KMS-11 (cell line): ENCODE data around the gene IGFLR1.
A peak's percentile ranks its signal among the peaks of the same experiment; 100 is the strongest.
"Not testable (repeated sequence)": the region's sequence is repeated elsewhere in the genome, so short reads cannot be mapped to it uniquely, and the experiment has no call there.

ENCODE experiments used
- H2AFZ ChIP-seq: fragments of 200-600 bp; sonication (generic); 2 replicates; pipeline ENCODE4 v1.6.1; 2016; ENCODE audit warnings: antibody characterized with exemption, mixed run types, low read depth
- H3K27ac ChIP-seq: fragments of 200-600 bp; sonication (generic); 2 replicates; pipeline ENCODE4 v1.6.1; 2016; ENCODE audit warnings: mild to moderate bottlenecking, mixed run types
- H3K27me3 ChIP-seq: fragments of 200-600 bp; sonication (generic); 2 replicates; pipeline ENCODE4 v1.6.1; 2017; ENCODE audit warnings: mild to moderate bottlenecking, low read depth, mixed run types, moderate library complexity; ENCODE audit not compliant: insufficient read depth
- H3K36me3 ChIP-seq: fragments of 200-600 bp; sonication (generic); 2 replicates; pipeline ENCODE4 v1.6.1; 2017; ENCODE audit warnings: mild to moderate bottlenecking, mixed run types; ENCODE audit not compliant: insufficient read depth
- H3K4me1 ChIP-seq: fragments of 200-600 bp; sonication (generic); 2 replicates; pipeline ENCODE4 v1.6.1; 2016; ENCODE audit warnings: mild to moderate bottlenecking, low read depth, mixed run types; ENCODE audit not compliant: poor library complexity, severe bottlenecking
- H3K4me2 ChIP-seq: fragments of 200-600 bp; sonication (generic); 2 replicates; pipeline ENCODE4 v1.7.0; 2016; ENCODE audit warnings: mild to moderate bottlenecking, mixed run types
- H3K4me3 ChIP-seq: fragments of 200-600 bp; sonication (generic); IDR thresholded peaks from 2 replicates; pipeline ENCODE4 v1.6.1; 2017; ENCODE audit warnings: low read depth, low read length, mixed read lengths; ENCODE audit not compliant: insufficient read depth
- H3K79me2 ChIP-seq: fragments of 200-600 bp; sonication (generic); 2 replicates; pipeline ENCODE4 v1.6.1; 2016; ENCODE audit warnings: low read depth, mixed run types; ENCODE audit not compliant: insufficient read depth
- H3K9ac ChIP-seq: fragments of 200-600 bp; sonication (generic); 2 replicates; pipeline ENCODE4 v1.6.1; 2016; ENCODE audit warnings: mild to moderate bottlenecking, mixed run types
- H4K20me1 ChIP-seq: fragments of 200-600 bp; sonication (generic); 2 replicates; pipeline ENCODE4 v1.6.1; 2016; ENCODE audit warnings: mild to moderate bottlenecking, mixed run types; ENCODE audit not compliant: insufficient read depth
- TF ChIP-seq, protein P1 (sequence below): fragments of 200-600 bp; sonication (generic); conservative IDR thresholded peaks from 2 replicates; pipeline ENCODE4 v1.6.1; 2017; ENCODE audit warnings: low read depth, mild to moderate bottlenecking, antibody characterized with exemption, low read length, moderate library complexity, mixed read lengths

The IGFLR1 gene

GRCh38 chr19:35775046-35775297 lies 32.7 kb upstream of the IGFLR1 start:
- H3K79me2 ChIP-seq = 0 out of 2 replicates have a peak, but pooled peaks cover 8% of the 10 kb centered on the region
- H3K9ac ChIP-seq = no peak overlapping the region
- no peaks in the 10 kb centered on the region for H3K36me3 ChIP-seq
- no peak overlapping the region for H3K27ac ChIP-seq
- H3K4me1 ChIP-seq = peaks cover 10% of the 10 kb centered on the region
- H3K27me3 ChIP-seq = no peaks in the 10 kb centered on the region
- H2AFZ ChIP-seq = peak overlapping the region; percentile 28; the same call in 1 of the 2 replicates
- H4K20me1 ChIP-seq = no peaks in the 10 kb centered on the region
- TF ChIP-seq, protein P1, sequence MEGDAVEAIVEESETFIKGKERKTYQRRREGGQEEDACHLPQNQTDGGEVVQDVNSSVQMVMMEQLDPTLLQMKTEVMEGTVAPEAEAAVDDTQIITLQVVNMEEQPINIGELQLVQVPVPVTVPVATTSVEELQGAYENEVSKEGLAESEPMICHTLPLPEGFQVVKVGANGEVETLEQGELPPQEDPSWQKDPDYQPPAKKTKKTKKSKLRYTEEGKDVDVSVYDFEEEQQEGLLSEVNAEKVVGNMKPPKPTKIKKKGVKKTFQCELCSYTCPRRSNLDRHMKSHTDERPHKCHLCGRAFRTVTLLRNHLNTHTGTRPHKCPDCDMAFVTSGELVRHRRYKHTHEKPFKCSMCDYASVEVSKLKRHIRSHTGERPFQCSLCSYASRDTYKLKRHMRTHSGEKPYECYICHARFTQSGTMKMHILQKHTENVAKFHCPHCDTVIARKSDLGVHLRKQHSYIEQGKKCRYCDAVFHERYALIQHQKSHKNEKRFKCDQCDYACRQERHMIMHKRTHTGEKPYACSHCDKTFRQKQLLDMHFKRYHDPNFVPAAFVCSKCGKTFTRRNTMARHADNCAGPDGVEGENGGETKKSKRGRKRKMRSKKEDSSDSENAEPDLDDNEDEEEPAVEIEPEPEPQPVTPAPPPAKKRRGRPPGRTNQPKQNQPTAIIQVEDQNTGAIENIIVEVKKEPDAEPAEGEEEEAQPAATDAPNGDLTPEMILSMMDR = no peak
- H3K4me3 ChIP-seq = no peak overlapping the region
- peak overlapping the region; percentile 56; the same call in 1 of the 2 replicates for H3K4me2 ChIP-seq

DNA sequence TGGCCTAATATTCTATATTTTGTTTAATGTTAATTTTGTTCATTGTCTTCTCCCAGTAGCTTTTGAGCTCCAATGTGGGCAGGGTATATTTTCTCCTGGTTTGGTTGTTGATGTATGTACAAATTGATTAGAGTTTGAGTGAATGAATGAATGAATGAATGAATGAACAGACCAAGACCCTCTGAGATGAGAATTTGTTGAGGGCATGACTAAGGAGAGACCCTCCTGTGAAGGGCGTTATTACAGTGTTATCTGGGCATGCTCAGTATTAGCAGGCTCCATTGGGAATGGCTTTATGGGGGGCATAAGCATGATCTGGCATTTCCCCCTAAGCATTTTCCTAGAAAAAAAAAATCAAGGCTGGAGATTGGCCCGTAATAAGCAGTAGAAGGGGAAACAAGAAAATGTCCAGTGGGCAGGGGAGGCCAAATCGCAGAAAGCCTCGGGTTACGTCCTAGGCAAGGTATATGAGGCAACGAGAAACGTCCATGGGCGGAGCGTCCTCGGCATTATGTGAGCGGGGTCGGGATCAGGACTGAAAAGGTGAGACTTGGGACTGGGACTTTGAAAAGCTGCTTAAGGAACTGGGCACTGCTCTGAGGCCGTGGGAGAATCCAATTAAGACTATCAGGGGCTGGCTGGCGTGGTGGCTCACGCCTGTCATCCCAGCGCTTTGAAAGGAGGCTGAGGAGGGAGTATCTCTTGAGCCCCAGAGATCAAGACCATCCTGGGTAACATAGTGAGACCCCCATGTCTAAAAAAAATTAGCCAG lies 32.2 kb upstream of the IGFLR1 start:
- TF ChIP-seq, protein P1 = no peak
- Histone ChIP-seq H3K9ac (no peak overlapping the region), H3K79me2 (0 out of 2 replicates have a peak, but pooled peaks cover 8% of the 10 kb centered on the region), H4K20me1 (no peaks in the 10 kb centered on the region), H3K27me3 (no peaks in the 10 kb centered on the region), H3K27ac (no peak overlapping the region), H2AFZ (peak overlapping the region; percentile 28; the same call in 1 of the 2 replicates), H3K36me3 (no peaks in the 10 kb centered on the region), H3K4me1 (peaks cover 10% of the 10 kb centered on the region), H3K4me2 (peak overlapping the region; percentile 56; the same call in 1 of the 2 replicates), H3K4me3 (no peak overlapping the region)

GRCh38 chr19:35773020-35773806 lies 31.0 kb upstream of the IGFLR1 start:
- H3K27me3 ChIP-seq = no peaks in the 10 kb centered on the region
- H3K4me1 ChIP-seq = peaks cover 10% of the 10 kb centered on the region
- 0 out of 2 replicates have a peak, but pooled peaks cover 8% of the 10 kb centered on the region for H3K79me2 ChIP-seq
- H4K20me1 ChIP-seq = no peaks in the 10 kb centered on the region
- no peaks in the 10 kb centered on the region for H3K36me3 ChIP-seq
- no peak overlapping the region for H3K27ac ChIP-seq
- H3K4me2 ChIP-seq = no peak overlapping the region
- H3K4me3 ChIP-seq = no peak overlapping the region
- no peak overlapping the region for H2AFZ ChIP-seq
- TF ChIP-seq, protein P1 = no peak
- no peak overlapping the region for H3K9ac ChIP-seq

DNA sequence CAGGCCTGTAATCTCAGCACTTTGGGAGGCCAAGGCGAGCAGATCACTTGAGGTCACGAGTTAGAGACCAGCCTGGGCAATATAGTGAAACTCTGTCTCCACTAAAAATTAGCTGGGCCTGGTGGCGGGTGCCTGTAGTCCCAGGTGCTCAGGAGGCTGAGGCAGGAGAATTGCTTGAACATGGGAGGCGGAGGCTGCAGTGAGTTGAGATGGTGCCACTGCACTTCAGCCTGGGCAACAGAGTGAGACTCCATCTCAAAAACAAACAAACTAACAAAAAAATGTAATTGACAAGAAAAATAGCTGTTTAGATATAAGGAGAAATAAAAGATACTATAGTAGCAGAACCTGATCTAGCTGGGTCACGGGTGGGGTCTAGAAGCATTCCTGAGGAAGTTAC lies 30.1 kb upstream of the IGFLR1 start:
- not testable (repeated sequence) for H3K9ac ChIP-seq, H4K20me1 ChIP-seq, H3K4me2 ChIP-seq, H3K4me3 ChIP-seq, H2AFZ ChIP-seq, H3K27ac ChIP-seq, H3K27me3 ChIP-seq, H3K79me2 ChIP-seq, H3K36me3 ChIP-seq
- H3K4me1 ChIP-seq = peaks cover 10% of the 10 kb centered on the region

- Histone ChIP-seq H3K79me2 (no peaks in the 10 kb centered on the region), H3K27me3 (no peaks in the 10 kb centered on the region), H2AFZ (no peak overlapping the region), H4K20me1 (no peaks in the 10 kb centered on the region), H3K4me3 (no peak overlapping the region), H3K27ac (no peak overlapping the region), H3K36me3 (no peaks in the 10 kb centered on the region), H3K9ac (no peak overlapping the region), H3K4me1 (no peaks in the 10 kb centered on the region), H3K4me2 (no peak overlapping the region)
- TF ChIP-seq, protein P1 = no peak
These were observed 25.8 kb upstream of the IGFLR1 start for GRCh38 chr19:35768082-35768421.
